ENCODE results near the gene PTRHD1.
A peak's percentile ranks its signal among the peaks of the same experiment; 100 is the strongest.
"Not testable (repeated sequence)": the region's sequence is repeated elsewhere in the genome, so short reads cannot be mapped to it uniquely, and the experiment has no call there.

PTRHD1 gene

GRCh38 chr2:24792874-24793760 lies at the start of gene PTRHD1, which contains the start of gene CENPO:
Gene PTRHD1 (minus strand): TSS chr2:24793391. CDS start chr2:24793377, 14 bp downstream.
Gene CENPO (plus strand): TSS chr2:24793425. CDS start chr2:24793920, 495 bp downstream.
- peaks cover 42% of the 10 kb centered on the region for H3K36me3 Mint-ChIP-seq (ENCODE audit: low read depth)
- H3K4me3 Mint-ChIP-seq = peak within 1 kb of the TSS; percentile 93
- H3K27me3 Mint-ChIP-seq = no peaks in the 10 kb centered on the region
- no peaks in the 10 kb centered on the region for H3K9me3 Mint-ChIP-seq
- peak within 1 kb of the TSS; percentile 100 for H3K27ac Mint-ChIP-seq
- H3K4me1 Mint-ChIP-seq (ENCODE audit: low read depth) = peaks cover 28% of the 10 kb centered on the region
- intact Hi-C loops (cut with micrococcal nuclease) = no loop called here

GRCh38 chr2:24842081-24843050 lies 49.2 kb upstream of the PTRHD1 start:
- no peak overlapping the region for H3K4me3 Mint-ChIP-seq
- peaks cover 24% of the 10 kb centered on the region for H3K36me3 Mint-ChIP-seq (ENCODE audit: low read depth)
- H3K9me3 Mint-ChIP-seq = peaks cover 6% of the 10 kb centered on the region
- H3K27me3 Mint-ChIP-seq = no peaks in the 10 kb centered on the region
- no peaks in the 10 kb centered on the region for H3K4me1 Mint-ChIP-seq (ENCODE audit: low read depth)
- H3K27ac Mint-ChIP-seq = no peak overlapping the region
- intact Hi-C loops (cut with micrococcal nuclease) = no loop called here

DNA sequence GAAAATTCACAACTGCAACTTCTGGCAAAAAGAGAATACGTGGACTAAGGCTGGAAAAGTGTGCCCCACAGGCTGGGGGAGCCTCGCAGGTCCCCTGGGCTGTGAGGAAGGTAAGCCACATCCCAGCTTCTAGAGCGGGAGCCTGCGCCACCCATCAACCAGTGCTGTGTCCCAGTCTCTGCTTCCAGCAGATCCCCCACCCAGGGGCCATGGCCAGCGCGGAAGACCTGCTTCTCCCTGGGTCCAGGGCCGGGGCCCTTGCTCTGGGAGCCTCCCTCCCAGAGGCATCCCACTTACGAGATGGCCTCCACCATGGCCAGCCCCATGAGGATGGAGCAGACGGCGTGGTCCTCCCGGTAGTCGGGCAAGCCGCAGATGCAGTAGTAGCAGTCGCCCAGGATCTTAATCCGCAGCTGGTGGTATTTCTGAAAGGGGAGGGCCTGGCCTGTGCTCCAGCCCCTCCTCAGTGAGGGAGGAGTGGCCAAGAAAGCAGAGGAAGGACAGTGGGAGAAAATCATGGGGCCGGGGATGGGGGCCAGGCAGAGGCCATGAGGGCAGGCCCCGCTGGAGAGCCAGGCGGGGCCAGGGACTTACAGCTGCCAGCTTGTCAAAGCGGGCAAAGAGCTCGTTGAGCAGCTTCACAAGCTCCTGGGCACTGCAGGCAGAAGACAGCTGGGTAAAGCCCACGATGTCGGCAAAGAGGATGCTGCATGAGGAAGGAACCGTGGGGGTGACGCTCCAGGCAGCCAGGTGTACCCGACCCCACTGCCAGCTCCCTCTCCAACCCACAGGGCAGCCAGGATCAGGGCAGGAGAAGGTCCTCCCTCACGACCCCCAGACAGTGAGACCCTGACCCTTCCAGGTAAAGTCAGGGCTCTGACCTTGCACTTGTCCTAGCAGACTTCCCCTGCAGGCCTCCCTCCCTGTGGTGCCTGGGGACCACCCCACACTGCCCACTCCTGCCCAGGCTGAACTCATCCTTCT lies 48.1 kb upstream of the PTRHD1 start:
- Mint-ChIP-seq H3K4me3 (no peak overlapping the region), H3K9me3 (no peaks in the 10 kb centered on the region), H3K4me1 (ENCODE audit: low read depth) (no peaks in the 10 kb centered on the region), H3K27me3 (no peaks in the 10 kb centered on the region), H3K36me3 (ENCODE audit: low read depth) (peaks cover 34% of the 10 kb centered on the region), H3K27ac (no peak overlapping the region)
- intact Hi-C loops (cut with micrococcal nuclease) = no loop called here

GRCh38 chr2:24840164-24840869 lies 47.1 kb upstream of the PTRHD1 start:
- H3K27ac Mint-ChIP-seq = no peak overlapping the region
- H3K9me3 Mint-ChIP-seq = no peaks in the 10 kb centered on the region
- H3K4me3 Mint-ChIP-seq = no peak overlapping the region

DNA sequence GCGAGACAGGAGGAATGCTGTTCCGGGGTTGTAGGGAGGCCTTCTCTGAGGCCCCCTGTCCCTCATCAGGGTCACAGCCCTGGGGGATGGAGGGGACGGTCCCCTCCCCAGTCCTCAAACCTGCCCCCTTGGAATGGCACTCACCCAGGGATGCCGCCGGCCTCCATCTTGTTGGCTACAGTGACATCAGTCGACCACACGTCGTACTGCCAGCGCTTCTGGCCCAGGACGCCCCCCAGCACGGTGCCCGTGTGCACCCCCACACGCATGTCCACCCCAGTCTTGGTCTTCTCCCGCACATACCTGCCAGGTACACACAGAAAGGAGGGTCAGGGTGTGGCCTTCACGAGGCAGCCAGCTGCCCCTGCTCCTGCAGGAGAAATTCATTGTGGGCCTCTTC lies 46.5 kb upstream of the PTRHD1 start:
- H3K36me3 Mint-ChIP-seq (ENCODE audit: low read depth) = peaks cover 39% of the 10 kb centered on the region
- H3K4me3 Mint-ChIP-seq = no peak overlapping the region
- H3K9me3 Mint-ChIP-seq = no peaks in the 10 kb centered on the region
- no peak overlapping the region for H3K27ac Mint-ChIP-seq
- no peaks in the 10 kb centered on the region for H3K27me3 Mint-ChIP-seq
- H3K4me1 Mint-ChIP-seq (ENCODE audit: low read depth) = no peaks in the 10 kb centered on the region
- intact Hi-C loops (cut with micrococcal nuclease) = no loop called here

More at GRCh38 chr2:24840164-24840869, 47.1 kb upstream of the PTRHD1 start:
- no peaks in the 10 kb centered on the region for H3K4me1 Mint-ChIP-seq (ENCODE audit: low read depth)
- intact Hi-C loops (cut with micrococcal nuclease) = no loop called here
- H3K36me3 Mint-ChIP-seq (ENCODE audit: low read depth) = peaks cover 39% of the 10 kb centered on the region
- no peaks in the 10 kb centered on the region for H3K27me3 Mint-ChIP-seq

- Mint-ChIP-seq H3K36me3 (ENCODE audit: low read depth) (peaks cover 39% of the 10 kb centered on the region), H3K4me1 (ENCODE audit: low read depth) (no peaks in the 10 kb centered on the region), H3K9me3 (no peaks in the 10 kb centered on the region), H3K27me3 (no peaks in the 10 kb centered on the region), H3K4me3 (no peak overlapping the region), H3K27ac (no peak overlapping the region)
- intact Hi-C loops (cut with micrococcal nuclease) = no loop called here
Measured at GRCh38 chr2:24838541-24838940, 45.4 kb upstream of the PTRHD1 start.

GRCh38 chr2:24837996-24838513 lies 44.9 kb upstream of the PTRHD1 start:
- H3K9me3 Mint-ChIP-seq = no peaks in the 10 kb centered on the region
- H3K4me1 Mint-ChIP-seq (ENCODE audit: low read depth) = no peaks in the 10 kb centered on the region
- peaks cover 39% of the 10 kb centered on the region for H3K36me3 Mint-ChIP-seq (ENCODE audit: low read depth)
- no peak overlapping the region for H3K27ac Mint-ChIP-seq
- no peaks in the 10 kb centered on the region for H3K27me3 Mint-ChIP-seq
- intact Hi-C loops (cut with micrococcal nuclease) = no loop called here
- H3K4me3 Mint-ChIP-seq = no peak overlapping the region

DNA sequence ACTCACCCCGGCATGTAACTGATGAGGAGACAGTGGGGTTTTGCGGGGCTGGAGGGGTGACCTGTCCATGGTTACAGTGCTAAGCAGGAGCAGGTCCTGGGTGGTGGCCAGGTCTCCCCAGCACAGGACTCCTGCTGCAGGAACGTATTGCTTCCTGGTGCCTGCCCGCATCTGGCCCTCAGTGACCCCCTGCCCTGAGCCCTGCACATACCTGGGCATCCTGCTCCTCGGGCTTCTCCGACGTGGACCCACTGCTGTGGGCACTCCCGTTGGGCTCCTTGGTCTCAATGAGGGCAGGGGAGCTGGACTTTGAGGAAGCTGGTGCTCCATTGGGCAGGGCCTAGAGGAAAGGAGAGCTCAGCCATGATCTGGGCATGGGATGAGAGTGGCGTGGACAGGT lies 43.5 kb upstream of the PTRHD1 start:
- intact Hi-C loops (cut with micrococcal nuclease) = no loop called here
- Mint-ChIP-seq H3K4me1 (ENCODE audit: low read depth) (no peaks in the 10 kb centered on the region), H3K4me3 (no peak overlapping the region), H3K36me3 (ENCODE audit: low read depth) (peaks cover 27% of the 10 kb centered on the region), H3K9me3 (no peaks in the 10 kb centered on the region), H3K27ac (no peak overlapping the region), H3K27me3 (no peaks in the 10 kb centered on the region)

- Mint-ChIP-seq H3K27me3 (no peaks in the 10 kb centered on the region), H3K4me3 (no peak overlapping the region), H3K9me3 (no peaks in the 10 kb centered on the region), H3K4me1 (ENCODE audit: low read depth) (no peaks in the 10 kb centered on the region), H3K36me3 (ENCODE audit: low read depth) (peaks cover 24% of the 10 kb centered on the region), H3K27ac (no peak overlapping the region)
- intact Hi-C loops (cut with micrococcal nuclease) = no loop called here
Measured at GRCh38 chr2:24836206-24836605, 43.0 kb upstream of the PTRHD1 start.

DNA sequence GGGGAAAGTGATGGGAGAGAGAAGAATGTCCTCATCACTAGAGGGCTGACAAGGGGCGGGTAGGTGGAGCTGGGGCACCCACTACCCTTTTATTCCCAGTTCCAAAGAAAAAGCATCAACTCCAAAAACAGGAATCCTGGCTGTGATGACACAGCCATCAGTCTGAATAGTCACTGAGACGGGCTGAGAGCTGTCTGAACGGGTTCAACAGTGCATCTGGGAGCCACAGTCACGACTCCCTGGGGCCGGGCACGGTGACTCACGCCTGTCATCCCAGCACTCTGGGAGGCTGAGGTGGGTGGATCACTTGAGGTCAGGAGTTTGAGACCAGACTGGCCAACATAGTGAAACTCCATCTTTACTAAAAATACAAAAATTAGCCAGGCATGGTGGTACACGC lies 42.2 kb upstream of the PTRHD1 start:
- H3K4me3 Mint-ChIP-seq = not testable (repeated sequence)

GRCh38 chr2:24834733-24835395 lies 41.7 kb upstream of the PTRHD1 start:
- Mint-ChIP-seq H3K36me3 (ENCODE audit: low read depth) (peaks cover 15% of the 10 kb centered on the region), H3K9me3 (no peaks in the 10 kb centered on the region), H3K4me3 (no peak overlapping the region), H3K27me3 (no peaks in the 10 kb centered on the region), H3K27ac (no peak overlapping the region), H3K4me1 (ENCODE audit: low read depth) (no peaks in the 10 kb centered on the region)
- intact Hi-C loops (cut with micrococcal nuclease) = no loop called here

More for the DNA sequence above, 42.2 kb upstream of the PTRHD1 start:
- peaks cover 16% of the 10 kb centered on the region for H3K36me3 Mint-ChIP-seq (ENCODE audit: low read depth)
- H3K27me3 Mint-ChIP-seq; H3K27ac Mint-ChIP-seq; H3K9me3 Mint-ChIP-seq; intact Hi-C loops (cut with micrococcal nuclease); H3K4me1 Mint-ChIP-seq (ENCODE audit: low read depth): not testable (repeated sequence)

Measured in dendritic cell treated with granulocyte-macrophage colony-stimulating factor and Interleukin-4, amounts not matched to agents 40 ng/mL and 50 ng/mL, for 4 days (primary cell).